GM11168 (cell line): ENCODE data around the gene ANXA11.

Experiments
- in situ Hi-C: fragments of 300-500 bp; cut with MboI; formaldehyde crosslinking; loops from one replicate; pipeline ENCODE4 v1.12.0; 2022; ENCODE audit warnings: low sequenced_read_pairs; ENCODE audit not compliant: unreplicated experiment

ANXA11 gene

DNA sequence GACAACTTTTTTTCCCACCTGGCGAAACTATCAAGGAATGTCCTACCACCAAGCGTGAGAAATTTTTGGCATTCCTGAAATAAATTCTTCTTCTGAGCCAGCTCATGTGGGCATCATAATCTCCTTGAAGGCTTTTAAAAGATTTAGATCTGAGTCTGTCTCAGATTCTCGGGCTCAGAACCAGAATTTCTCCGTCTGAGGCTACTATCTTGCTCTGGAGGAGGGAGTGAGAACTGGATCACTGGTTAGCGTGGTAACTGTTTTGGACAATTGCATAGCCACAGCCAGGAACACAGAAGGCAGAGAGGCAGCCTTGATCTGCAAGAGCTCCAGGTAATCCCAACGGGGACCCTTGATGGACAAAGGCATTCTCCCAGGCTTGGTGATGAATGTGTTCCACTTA is 73.8 kb downstream of the ANXA11 start:
- in situ Hi-C loops, result no loop called here

DNA sequence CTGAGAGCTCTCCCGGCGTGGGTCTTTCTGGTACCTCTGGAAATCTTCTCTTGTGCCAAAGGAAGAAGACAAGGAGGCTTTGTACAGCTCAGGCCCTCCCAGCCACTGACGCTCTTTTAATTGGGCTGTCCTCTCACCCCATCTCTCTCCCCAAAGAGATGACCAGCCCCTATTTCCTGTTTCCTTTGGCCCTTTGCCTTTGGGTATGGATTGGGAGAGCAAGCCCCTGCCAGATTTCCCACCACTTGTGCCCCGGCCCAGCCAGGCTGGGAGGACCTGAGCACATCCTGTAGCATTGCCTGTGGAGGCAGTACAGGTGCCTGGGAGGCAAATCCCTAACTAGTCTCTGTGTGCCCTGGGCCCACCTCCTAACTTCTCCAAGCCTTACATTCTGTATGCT is 78.5 kb downstream of the ANXA11 start:
- in situ Hi-C loops, result no loop called here

DNA sequence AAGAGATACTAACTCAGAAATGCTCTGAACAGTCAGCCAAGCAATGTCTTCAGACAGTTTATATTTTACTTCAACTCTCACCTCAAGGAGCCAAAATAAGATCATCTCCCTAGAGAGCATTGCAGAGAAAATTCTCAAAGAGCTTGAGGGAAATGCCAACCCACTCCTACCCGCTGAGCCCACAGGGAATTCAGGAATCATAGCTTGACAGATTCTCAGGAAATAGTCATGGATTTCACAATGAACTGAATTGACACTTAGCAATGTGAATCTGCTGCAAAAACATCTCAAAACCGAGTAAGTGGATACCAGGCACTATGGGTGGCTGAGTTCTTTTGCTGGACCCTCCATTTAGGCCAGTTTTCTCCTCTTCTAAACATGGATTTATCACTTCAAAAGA is 82.6 kb downstream of the ANXA11 start:
- in situ Hi-C loops, result no loop called here

DNA sequence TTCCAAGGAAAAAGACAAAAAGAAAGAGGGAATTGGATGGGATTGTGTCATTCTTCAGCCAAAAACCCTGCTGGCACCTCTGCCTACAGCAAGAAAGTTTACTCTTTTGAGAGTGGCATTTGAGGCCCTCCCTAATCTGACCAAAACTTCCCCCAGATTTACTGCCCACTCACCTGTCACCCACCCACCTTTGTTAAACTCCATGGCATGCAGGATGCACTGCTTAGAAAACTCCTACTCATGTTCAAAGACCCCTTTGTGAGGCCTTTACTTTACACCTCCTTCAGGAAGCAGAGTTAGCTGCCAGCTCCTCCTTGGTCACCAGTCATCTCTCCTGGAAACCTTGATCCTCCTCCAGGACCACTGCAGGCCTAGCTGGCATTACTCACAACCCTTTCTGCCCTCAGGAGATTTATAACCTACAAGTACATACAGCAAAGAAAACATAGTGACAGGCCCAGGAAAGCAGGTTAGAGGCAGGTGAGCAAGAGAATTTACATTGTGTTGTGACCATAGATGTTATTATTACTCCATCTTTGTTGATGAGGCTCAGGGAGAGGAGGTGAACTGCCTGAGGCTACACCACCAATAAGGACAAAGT is 83.1 kb downstream of the ANXA11 start:
- in situ Hi-C loops, result no loop called here

DNA sequence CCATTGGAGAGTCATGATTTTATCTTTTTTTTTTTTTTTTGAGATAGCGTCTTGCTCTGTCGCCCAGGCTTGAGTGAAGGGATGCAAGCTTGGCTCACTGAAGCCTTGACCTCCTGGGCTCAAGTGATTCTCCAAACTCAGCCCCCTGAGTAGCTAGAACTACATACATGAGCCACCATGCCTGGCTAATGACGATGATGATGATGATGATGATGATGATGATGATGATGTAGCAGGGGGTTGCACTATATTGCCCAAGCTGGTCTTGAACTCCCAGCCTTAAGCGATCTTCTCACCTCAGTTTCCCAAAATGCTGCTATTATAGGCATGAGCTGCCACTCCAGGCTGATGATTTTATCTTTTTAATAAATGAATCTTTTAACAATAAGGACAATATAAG is 86.7 kb downstream of the ANXA11 start:
- in situ Hi-C loops, result no loop called here

DNA sequence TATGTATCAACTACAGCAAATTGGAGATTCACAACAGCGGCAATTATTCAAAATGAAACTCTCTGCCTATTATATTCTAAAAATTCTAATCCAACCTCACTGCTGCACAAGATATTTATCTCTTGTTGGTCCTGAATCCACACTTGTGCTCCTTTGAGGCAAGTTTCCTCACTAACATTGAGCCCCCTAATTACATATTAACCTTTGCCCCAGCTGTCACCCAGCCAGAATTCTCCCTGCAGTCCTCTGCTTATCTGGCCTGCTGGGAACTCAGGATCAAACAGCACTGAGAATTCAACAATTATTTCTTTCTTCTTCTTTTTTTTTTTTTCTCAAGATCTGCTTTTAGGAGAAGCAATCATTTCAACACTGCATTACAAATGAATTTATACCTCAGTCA is 94.4 kb downstream of the ANXA11 start:
- in situ Hi-C loops, result no loop called here

DNA sequence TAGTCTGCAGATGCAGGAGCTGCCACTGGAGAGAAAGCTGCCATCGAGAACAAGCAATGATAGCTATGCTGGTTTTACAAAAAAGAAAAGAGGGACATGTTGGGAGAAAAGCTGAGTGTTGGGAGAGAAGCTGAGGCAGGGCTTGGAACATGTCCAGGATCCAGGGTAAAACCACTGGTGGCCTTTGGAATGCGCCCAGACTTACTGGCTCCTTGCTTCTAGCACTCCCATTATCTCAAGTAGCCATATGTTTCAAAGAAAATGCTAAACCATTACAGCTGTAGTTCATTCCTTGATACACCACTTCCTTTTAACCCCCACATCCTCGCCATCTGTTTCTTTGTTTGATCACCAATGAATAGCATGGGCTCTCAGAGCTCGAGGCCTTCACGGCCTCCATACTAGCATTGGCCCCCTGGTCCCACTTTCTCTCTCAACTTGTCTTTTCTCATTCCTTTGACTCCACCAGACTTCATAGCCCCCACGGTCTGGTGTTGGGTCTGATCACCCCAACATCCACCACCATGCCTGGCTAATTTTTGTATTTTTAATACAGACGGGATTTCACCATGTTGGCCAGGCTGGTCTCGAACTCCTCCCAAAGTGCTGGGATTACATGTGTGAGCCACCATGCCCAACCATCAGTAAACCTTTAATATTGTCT is 96.6 kb downstream of the ANXA11 start:
- in situ Hi-C loops, result no loop called here

DNA sequence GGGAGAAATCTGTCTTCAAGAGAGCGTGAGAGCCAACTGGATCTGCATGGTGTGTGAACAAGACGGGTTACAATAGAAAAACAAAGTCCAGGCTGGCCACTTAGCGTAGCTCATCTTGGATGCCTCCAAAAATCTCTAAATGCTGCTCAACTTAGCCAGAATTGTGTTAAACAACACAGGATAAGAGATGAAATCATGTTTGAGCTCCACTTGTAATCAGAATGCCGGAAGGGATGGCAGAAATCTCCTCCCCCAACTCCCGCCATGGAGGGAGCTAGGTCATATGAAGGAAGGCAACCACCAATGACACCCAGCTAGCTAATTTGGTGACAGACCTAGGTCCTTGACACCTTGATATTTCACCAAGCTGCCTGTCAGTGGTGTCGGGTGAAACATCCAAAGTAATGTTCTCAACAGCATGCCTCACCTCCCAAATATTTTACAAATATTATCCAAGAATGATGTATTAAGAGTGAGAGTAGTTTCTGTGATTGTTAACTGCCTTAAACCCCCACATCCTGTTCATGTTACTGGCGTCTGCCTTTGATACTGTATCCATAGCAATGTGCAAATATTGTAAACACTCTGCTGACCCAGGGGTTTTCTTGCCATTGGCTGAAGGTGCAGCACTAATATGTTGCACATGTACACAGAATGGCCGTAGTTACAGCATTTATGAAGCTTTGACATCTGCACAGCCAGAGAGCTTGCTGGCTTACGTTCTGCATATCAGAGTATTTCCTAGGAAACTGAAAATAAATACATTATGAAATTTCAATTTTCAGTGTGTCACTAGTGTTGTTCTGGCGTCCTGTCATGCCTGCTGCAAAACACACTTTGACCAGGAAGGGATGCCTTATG is 101.0 kb downstream of the ANXA11 start:
- in situ Hi-C loops, result no loop called here
